Measurements from ENCODE around the gene NPPC.
"Not testable (repeated sequence)": the region's sequence is repeated elsewhere in the genome, so short reads cannot be mapped to it uniquely, and the experiment has no call there.

The NPPC gene

GRCh38 chr2:231947694-231948093 is 21.5 kb upstream of the NPPC start:
- Mint-ChIP-seq H3K9me3 (peaks cover 4% of the 10 kb centered on the region), H3K27ac (no peak overlapping the region), H3K27me3 (ENCODE audit: low read depth) (no peaks in the 10 kb centered on the region), H3K36me3 (ENCODE audit: low read depth) (no peaks in the 10 kb centered on the region), H3K4me3 (no peak overlapping the region), H3K4me1 (no peaks in the 10 kb centered on the region)
- TF ChIP-seq, protein P1, sequence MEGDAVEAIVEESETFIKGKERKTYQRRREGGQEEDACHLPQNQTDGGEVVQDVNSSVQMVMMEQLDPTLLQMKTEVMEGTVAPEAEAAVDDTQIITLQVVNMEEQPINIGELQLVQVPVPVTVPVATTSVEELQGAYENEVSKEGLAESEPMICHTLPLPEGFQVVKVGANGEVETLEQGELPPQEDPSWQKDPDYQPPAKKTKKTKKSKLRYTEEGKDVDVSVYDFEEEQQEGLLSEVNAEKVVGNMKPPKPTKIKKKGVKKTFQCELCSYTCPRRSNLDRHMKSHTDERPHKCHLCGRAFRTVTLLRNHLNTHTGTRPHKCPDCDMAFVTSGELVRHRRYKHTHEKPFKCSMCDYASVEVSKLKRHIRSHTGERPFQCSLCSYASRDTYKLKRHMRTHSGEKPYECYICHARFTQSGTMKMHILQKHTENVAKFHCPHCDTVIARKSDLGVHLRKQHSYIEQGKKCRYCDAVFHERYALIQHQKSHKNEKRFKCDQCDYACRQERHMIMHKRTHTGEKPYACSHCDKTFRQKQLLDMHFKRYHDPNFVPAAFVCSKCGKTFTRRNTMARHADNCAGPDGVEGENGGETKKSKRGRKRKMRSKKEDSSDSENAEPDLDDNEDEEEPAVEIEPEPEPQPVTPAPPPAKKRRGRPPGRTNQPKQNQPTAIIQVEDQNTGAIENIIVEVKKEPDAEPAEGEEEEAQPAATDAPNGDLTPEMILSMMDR (IDR thresholded peaks at IDR 0.05; ENCODE audit: unreplicated experiment in 3 of 3) = no peak

GRCh38 chr2:231947112-231947511 is 20.9 kb upstream of the NPPC start:
- not testable (repeated sequence) for H3K27me3 Mint-ChIP-seq (ENCODE audit: low read depth)

GRCh38 chr2:231946241-231946814 is 20.1 kb upstream of the NPPC start:
- H3K4me1 Mint-ChIP-seq = no peaks in the 10 kb centered on the region
- H3K36me3 Mint-ChIP-seq (ENCODE audit: low read depth) = no peaks in the 10 kb centered on the region
- no peak overlapping the region for H3K4me3 Mint-ChIP-seq
- H3K27ac Mint-ChIP-seq = no peak overlapping the region
- TF ChIP-seq, protein P1 (IDR thresholded peaks at IDR 0.05; ENCODE audit: unreplicated experiment in 3 of 3) = no peak
- H3K27me3 Mint-ChIP-seq (ENCODE audit: low read depth) = no peaks in the 10 kb centered on the region
- peaks cover 4% of the 10 kb centered on the region for H3K9me3 Mint-ChIP-seq

More at GRCh38 chr2:231947112-231947511, 20.9 kb upstream of the NPPC start:
- not testable (repeated sequence) for H3K27ac Mint-ChIP-seq; H3K9me3 Mint-ChIP-seq; H3K4me3 Mint-ChIP-seq; H3K4me1 Mint-ChIP-seq; H3K36me3 Mint-ChIP-seq (ENCODE audit: low read depth)

GRCh38 chr2:231942180-231942579 is 16.0 kb upstream of the NPPC start:
- Mint-ChIP-seq H3K4me3 (no peak overlapping the region), H3K27ac (no peak overlapping the region), H3K27me3 (ENCODE audit: low read depth) (peaks cover 4% of the 10 kb centered on the region), H3K36me3 (ENCODE audit: low read depth) (no peaks in the 10 kb centered on the region), H3K9me3 (no peaks in the 10 kb centered on the region), H3K4me1 (no peaks in the 10 kb centered on the region)
- TF ChIP-seq, protein P1 (IDR thresholded peaks at IDR 0.05; ENCODE audit: unreplicated experiment in 3 of 3) = no peak

DNA sequence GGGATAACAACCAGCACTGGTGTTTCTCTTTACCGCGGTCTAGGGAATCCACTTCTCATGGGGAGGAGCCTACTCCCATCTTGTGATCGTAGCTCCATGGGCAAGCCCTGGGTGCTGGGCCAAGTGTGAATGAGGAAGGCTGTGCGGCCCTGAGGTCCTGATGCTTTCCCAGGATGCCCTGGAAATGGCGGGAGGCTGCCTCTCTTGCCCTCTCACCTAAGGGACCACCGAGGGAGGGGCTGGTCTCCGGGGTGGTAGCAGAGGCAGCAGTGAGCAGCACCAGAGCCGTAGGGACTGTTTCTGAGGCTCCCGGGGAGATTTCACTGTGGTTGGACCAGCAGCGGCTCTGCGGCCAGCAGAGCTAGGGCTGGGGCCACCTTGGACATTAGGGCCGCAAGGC is 15.5 kb upstream of the NPPC start:
- H3K27me3 Mint-ChIP-seq (ENCODE audit: low read depth) = peaks cover 4% of the 10 kb centered on the region
- no peaks in the 10 kb centered on the region for H3K36me3 Mint-ChIP-seq (ENCODE audit: low read depth)
- no peaks in the 10 kb centered on the region for H3K9me3 Mint-ChIP-seq
- H3K27ac Mint-ChIP-seq = no peak overlapping the region
- H3K4me3 Mint-ChIP-seq = no peak overlapping the region
- H3K4me1 Mint-ChIP-seq = no peaks in the 10 kb centered on the region
- TF ChIP-seq, protein P1 (IDR thresholded peaks at IDR 0.05; ENCODE audit: unreplicated experiment in 3 of 3) = no peak

DNA sequence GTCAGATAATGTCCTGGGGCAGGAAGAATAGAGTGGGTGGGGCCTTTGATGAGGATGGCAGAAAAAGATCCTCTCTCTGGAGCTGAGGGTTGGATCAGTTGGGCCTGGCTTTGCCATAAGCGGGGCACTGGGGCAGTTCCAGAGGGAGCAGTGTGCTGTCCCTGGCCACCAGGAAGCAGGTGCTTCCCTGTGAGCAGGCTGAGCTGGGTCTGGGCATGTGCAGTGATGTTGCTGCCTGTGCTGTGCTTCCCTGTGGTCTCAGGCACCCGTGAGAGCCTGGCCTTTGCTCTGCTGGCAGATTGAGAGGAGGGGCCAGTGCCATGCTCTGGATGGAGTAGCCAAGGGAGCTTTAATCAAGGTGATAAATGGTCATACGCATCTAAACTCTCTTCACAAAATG is 14.6 kb upstream of the NPPC start:
- TF ChIP-seq, protein P1 (IDR thresholded peaks at IDR 0.05; ENCODE audit: unreplicated experiment in 3 of 3) = no peak
- no peak overlapping the region for H3K4me3 Mint-ChIP-seq
- peaks cover 7% of the 10 kb centered on the region for H3K27me3 Mint-ChIP-seq (ENCODE audit: low read depth)
- H3K9me3 Mint-ChIP-seq = no peaks in the 10 kb centered on the region
- H3K27ac Mint-ChIP-seq = no peak overlapping the region
- H3K36me3 Mint-ChIP-seq (ENCODE audit: low read depth) = no peaks in the 10 kb centered on the region
- no peaks in the 10 kb centered on the region for H3K4me1 Mint-ChIP-seq
